Measurements from ENCODE around the gene HDGFL1. TPM values are rescaled to one million over a fixed set of nuclear protein-coding genes. Genes with fewer than 3 reads are reported as not detected.
A peak's percentile ranks its signal among the peaks of the same experiment; 100 is the strongest.

HDGFL1 gene
- total RNA-seq, 1 donor from 2014 or later: not detected

DNA sequence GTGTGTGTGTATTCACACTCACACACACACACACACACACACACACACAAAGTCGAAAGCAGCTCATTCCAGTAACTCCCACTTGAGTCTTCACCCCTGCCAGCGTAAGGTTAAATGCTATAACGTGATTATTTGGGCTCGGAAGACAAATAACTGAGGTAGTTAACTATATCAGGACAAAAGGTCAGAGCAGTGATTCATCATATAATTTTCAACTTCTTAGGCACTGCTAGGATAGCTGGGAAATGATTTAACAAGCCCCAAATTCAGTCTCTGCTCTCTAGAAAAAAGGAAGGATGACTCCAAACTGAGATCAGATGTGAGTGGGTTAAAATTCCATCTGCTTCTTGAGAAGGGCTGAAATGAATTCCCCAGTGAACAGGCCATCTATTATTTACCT, 30.7 kb downstream of the HDGFL1 start:
- no peak for DNase-seq (ENCODE audit: low spot score in 2 of 2)
- no peaks in the 10 kb centered on the region for H3K27me3 ChIP-seq
- H3K36me3 ChIP-seq: no peaks in the 10 kb centered on the region
- H3K4me1 ChIP-seq: no peaks in the 10 kb centered on the region
- H3K27ac ChIP-seq: no peak overlapping the region
- TF ChIP-seq, protein P1, sequence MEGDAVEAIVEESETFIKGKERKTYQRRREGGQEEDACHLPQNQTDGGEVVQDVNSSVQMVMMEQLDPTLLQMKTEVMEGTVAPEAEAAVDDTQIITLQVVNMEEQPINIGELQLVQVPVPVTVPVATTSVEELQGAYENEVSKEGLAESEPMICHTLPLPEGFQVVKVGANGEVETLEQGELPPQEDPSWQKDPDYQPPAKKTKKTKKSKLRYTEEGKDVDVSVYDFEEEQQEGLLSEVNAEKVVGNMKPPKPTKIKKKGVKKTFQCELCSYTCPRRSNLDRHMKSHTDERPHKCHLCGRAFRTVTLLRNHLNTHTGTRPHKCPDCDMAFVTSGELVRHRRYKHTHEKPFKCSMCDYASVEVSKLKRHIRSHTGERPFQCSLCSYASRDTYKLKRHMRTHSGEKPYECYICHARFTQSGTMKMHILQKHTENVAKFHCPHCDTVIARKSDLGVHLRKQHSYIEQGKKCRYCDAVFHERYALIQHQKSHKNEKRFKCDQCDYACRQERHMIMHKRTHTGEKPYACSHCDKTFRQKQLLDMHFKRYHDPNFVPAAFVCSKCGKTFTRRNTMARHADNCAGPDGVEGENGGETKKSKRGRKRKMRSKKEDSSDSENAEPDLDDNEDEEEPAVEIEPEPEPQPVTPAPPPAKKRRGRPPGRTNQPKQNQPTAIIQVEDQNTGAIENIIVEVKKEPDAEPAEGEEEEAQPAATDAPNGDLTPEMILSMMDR (IDR thresholded peaks at IDR 0.05): no peak
- no peak overlapping the region for H3K4me3 ChIP-seq
- intact Hi-C loops (cut with DNase I): no loop called here
- no peaks in the 10 kb centered on the region for H3K9me3 ChIP-seq

DNA sequence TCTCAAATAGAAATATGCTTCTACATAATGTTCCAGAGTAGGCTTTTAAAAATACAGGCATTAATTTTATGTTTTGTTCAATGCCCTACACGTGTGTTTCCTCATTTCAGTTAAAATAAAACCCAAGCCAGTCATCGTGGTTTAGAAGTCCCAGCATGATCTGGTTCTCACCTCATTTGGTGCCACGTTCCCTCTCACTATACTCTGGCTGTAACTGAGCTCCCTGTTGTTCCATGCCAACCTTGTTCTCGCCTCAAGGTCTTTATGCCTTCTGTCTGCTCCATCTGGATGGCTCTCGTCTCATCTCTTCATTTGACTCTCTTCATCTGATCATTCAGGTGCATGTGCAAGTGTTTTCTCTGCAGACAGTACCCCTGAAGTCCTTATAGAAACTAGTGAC, 32.6 kb downstream of the HDGFL1 start:
- no peaks in the 10 kb centered on the region for H3K9me3 ChIP-seq
- TF ChIP-seq, protein P1 (IDR thresholded peaks at IDR 0.05): no peak
- no peak for DNase-seq (ENCODE audit: low spot score in 2 of 2)

DNA sequence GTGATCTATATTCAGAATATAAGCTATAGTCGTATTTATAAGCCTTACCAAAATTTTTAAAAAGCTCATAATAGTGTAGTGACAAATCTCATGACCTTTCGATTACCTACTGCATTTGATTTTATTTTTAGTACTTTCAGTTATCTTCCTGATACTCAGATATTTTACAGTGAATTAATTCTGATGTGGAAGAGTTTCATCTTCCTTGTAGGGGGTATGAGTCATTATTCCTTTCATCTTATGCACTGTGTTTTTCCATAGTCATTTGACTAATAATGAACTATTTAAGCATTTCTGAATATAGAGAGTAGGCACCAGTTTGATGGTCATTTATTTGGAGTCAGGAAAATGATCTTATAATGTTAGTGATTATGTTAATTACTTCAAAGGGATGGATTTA, 36.4 kb downstream of the HDGFL1 start:
- Histone ChIP-seq H3K27ac (no peak overlapping the region), H3K36me3 (no peaks in the 10 kb centered on the region), H3K4me3 (no peak overlapping the region), H3K9me3 (no peaks in the 10 kb centered on the region), H3K27me3 (no peaks in the 10 kb centered on the region), H3K4me1 (no peaks in the 10 kb centered on the region)
- intact Hi-C loops (cut with DNase I): no loop called here
- TF ChIP-seq, protein P1 (IDR thresholded peaks at IDR 0.05): no peak
- DNase-seq (ENCODE audit: low spot score in 2 of 2): no peak

More for the DNA sequence above, 32.6 kb downstream of the HDGFL1 start:
- Histone ChIP-seq H3K4me1 (no peaks in the 10 kb centered on the region), H3K27ac (no peak overlapping the region), H3K36me3 (no peaks in the 10 kb centered on the region), H3K27me3 (no peaks in the 10 kb centered on the region), H3K4me3 (no peak overlapping the region)
- intact Hi-C loops (cut with DNase I): no loop called here

DNA sequence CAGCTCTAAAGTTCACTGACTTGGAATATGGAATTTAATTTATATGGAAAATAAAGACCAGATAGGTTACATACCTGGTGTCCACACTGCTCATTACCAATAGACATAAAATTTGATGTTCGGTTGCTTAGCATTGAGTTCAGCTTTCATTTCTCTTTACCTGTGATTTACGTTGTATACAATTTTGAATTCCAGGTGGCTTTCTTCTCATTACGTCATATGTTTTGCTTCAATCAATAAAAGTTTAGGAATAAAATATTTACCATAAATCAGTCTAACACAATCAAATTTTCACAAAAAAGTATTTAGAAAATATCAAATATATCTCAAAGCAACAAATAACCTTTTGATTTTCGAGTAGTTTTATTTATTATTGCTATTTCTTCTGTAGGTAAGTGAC, 40.8 kb downstream of the HDGFL1 start:
- no peak overlapping the region for H3K4me3 ChIP-seq
- no peaks in the 10 kb centered on the region for H3K36me3 ChIP-seq
- intact Hi-C loops (cut with DNase I): no loop called here
- no peaks in the 10 kb centered on the region for H3K27me3 ChIP-seq
- peaks cover 0 to 2% of the 10 kb centered on the region in 2 donors for H3K4me1 ChIP-seq
- no peaks in the 10 kb centered on the region for H3K9me3 ChIP-seq
- TF ChIP-seq, protein P1 (IDR thresholded peaks at IDR 0.05): no peak
- no peak for DNase-seq (ENCODE audit: low spot score in 2 of 2)
- H3K27ac ChIP-seq: no peak overlapping the region

DNA sequence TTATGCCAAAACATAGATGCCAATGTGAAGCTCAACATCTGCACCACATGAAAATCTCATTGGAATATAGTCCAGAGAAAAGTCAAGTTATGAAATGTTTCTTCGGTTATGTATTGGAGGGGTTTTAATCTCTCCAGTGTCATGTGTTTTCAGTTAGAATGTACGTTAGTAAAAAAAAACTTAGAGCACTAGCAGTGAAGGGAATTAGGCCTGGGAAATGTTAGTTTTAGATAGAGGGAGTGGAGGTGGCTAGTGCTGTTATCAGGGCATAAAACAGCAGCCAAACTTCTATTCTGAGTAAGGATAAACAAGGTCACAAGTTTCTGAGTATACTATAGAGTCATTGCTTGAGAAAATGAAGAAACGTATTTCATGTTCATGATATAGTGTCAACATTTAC, 42.9 kb downstream of the HDGFL1 start:
- H3K36me3 ChIP-seq: no peaks in the 10 kb centered on the region

More for the DNA sequence above, 42.9 kb downstream of the HDGFL1 start:
- TF ChIP-seq, protein P1 (IDR thresholded peaks at IDR 0.05): no peak
- Histone ChIP-seq H3K27me3 (no peaks in the 10 kb centered on the region), H3K4me3 (no peak overlapping the region), H3K27ac (peak overlapping the region in 1 of 2 donors; percentile 26), H3K4me1 (peaks cover 0 to 2% of the 10 kb centered on the region in 2 donors), H3K9me3 (peaks cover 0 to 6% of the 10 kb centered on the region in 2 donors)
- no peak for DNase-seq (ENCODE audit: low spot score in 2 of 2)
- intact Hi-C loops (cut with DNase I): no loop called here

Data from ascending aorta (tissue), 2 donors.